HuH-7 (cell line): ENCODE results near the gene DGKI.
"Not testable (repeated sequence)": the region's sequence is repeated elsewhere in the genome, so short reads cannot be mapped to it uniquely, and the experiment has no call there.

ENCODE experiments used
- DNase-seq: peaks from one replicate; pipeline ENCODE4 v3.0.0; 2011; ENCODE audit warnings: low spot score

DGKI gene

DNA sequence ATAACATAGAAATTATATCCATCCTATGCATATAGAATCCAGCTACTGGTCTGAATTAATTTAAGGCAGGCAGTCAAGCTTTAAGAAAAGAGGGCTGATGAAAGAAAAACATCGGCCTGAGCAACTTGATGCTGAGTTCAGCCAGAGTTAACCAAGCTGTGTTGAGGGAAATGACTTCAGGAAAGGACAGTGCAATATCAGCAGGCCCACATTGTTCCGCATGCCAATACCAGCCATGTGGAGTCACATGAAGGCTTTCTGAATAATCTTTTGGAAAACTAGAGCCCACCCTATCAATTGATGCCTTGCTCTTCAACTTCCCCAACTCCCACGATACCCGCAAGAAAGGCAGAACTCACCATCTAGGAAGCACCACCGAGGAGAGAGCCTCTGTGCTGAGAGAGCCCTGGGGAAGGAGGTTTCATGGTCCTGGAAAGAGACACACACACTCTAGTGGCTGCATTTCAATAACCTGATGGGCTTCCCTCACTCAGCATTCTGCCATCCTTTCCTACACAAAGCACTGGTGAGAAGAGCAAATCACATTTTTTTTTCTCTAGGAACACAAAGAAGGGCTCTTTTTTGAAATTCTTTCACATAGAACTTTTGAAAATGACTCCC, 377.5 kb downstream of the DGKI start:
- DNase-seq: no peak

- no peak for DNase-seq
Observed at GRCh38 chr7:137462847-137463246, 383.9 kb downstream of the DGKI start.

DNA sequence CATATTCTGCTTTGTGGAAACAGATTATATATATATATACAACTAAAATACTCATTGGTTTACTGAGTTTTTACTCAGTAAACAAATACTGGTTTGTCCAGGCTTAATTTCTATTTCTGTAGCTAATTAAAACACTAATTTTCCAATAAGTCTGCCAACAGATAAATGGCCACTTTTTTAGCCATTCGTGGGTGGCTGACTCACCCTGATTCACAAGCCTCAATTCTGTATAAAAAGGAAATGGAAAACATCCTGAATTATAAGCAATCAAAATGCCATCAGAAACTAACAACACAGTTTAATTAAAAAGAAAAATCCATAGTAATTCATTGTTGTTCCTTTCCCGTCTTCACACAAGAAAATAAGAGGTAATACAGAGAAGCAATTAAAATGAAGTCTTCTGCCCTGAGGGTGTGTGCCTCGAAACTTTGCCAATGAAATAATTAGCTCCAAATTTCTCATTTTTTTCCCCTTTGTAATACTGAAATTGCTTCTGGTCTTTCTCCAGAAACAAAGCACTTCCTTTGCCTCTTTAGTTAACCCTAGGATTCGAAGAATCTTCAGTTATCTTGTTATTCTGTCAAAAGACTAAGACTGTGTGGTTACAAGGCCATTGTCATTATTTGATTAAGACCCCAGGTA, 384.6 kb downstream of the DGKI start:
- DNase-seq: no peak

- DNase-seq: no peak
Observed at GRCh38 chr7:137458399-137458798, 388.4 kb downstream of the DGKI start.

DNA sequence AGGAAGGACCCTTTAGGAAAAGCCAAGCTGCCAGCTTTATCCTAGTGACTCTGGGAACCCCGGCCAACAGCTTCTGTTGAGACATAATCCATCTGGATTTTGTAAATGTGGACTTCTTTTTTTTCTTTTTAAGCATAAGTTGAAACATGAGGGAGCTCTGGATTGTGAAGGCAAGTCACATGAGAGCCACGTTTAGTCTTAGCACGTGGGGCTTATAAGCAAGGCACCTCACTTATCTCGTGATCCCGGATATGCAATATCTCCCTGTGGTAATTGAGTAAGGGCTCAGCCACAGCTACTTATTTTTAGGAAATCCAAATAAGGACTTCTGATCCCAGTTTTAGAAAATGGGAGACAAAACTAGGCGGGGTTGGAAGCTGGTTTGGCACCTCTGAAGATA, 392.0 kb downstream of the DGKI start:
- no peak for DNase-seq

- DNase-seq: peak; percentile 19
Observed at GRCh38 chr7:137454246-137454724, 392.5 kb downstream of the DGKI start.

DNA sequence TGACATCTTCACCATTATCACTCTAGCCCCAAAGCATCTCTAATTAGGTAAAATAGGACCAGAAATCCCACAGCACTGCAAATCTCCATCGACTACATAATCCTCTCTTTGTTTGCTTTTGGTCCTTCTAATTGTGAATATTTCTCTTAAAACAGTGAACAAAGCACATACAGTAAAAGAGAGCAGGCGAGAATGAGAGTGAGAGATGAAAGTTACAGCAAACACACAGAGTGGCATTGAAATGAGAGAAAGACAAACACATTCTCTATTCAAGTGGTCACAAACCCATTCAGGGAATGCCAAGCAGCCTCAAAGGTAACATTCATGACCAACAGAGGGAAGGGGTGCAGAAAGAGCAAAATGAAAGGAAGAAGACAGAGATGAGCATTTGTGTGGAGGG, 393.4 kb downstream of the DGKI start:
- DNase-seq: no peak

GRCh38 chr7:137449016-137449415, 397.8 kb downstream of the DGKI start:
- DNase-seq: no peak

- DNase-seq: not testable (repeated sequence)
Observed at GRCh38 chr7:137448572-137448971, 398.2 kb downstream of the DGKI start.

DNA sequence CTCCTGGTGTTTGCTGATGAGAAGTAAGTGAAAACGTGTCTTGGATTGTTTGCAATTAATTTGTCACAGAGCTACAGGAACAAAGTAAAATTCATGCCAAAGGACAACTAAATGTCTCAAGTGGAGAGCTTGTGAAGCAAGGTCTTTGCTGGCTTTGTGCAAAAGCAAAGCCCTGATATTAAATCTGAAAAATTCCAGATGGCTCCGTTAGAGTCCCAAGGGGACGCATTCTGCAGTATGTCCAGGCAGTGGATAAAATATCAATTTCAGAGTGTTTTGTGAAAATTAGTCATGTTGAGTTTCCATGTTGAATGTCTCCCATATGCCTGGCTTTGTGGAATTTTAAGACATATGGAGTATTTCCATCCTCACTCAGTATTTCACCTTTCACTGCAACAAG, 400.7 kb downstream of the DGKI start:
- DNase-seq: no peak

DNA sequence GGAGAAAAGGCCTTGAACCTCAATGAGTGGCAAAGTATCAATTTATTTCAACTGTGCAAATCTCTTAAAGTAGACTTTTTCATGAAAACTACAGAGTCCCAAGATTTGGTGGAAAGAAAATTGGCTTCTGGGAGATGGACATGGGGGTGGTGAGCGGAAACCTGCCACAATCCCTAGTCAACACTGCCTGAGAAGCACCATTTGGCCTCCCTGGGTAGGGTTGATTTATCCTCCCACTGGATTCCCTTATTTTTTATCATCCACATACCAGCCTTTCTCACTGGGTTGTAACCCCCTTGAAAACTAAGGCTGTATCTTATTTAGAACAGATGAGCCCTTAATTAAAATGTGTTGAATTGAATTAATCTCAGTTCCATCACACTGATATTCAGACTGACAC, 401.5 kb downstream of the DGKI start:
- no peak for DNase-seq

DNA sequence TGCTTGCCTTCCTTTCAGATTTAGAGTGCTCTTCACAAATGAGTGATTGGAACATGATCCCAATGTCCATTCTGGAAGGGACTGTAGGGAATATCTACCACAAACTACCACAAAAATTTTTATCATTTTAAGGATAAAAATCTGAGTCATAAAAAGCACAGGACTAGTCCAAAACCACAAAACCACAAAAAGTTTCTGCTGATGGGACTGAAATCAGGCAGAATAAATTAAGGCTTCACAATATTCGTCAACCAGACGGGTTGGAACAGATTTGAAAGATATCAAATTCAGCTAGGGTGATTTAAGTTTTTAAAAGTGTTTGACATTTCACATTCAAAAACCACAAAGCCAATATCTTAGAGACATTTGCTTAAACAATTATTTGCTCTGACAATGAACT, 403.2 kb downstream of the DGKI start:
- DNase-seq: no peak

DNA sequence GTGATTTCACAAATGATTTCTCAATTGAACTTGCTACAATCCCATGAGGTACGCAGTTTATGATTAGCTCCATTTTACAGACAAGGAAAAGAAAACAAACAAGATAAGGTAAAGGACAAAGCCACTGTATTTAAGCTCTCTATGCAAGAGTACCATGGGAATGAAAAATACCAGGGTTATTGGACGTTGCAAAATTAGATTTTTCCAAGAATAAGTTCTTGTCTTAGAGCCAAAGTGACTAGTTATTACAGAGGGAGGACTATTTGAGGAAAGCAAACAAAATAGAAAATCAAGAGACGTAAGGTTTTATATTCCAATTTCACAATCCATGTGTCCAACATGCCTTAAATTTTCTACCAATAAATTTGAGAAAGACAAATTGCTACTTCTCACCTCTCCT, 405.3 kb downstream of the DGKI start:
- DNase-seq: no peak

DNA sequence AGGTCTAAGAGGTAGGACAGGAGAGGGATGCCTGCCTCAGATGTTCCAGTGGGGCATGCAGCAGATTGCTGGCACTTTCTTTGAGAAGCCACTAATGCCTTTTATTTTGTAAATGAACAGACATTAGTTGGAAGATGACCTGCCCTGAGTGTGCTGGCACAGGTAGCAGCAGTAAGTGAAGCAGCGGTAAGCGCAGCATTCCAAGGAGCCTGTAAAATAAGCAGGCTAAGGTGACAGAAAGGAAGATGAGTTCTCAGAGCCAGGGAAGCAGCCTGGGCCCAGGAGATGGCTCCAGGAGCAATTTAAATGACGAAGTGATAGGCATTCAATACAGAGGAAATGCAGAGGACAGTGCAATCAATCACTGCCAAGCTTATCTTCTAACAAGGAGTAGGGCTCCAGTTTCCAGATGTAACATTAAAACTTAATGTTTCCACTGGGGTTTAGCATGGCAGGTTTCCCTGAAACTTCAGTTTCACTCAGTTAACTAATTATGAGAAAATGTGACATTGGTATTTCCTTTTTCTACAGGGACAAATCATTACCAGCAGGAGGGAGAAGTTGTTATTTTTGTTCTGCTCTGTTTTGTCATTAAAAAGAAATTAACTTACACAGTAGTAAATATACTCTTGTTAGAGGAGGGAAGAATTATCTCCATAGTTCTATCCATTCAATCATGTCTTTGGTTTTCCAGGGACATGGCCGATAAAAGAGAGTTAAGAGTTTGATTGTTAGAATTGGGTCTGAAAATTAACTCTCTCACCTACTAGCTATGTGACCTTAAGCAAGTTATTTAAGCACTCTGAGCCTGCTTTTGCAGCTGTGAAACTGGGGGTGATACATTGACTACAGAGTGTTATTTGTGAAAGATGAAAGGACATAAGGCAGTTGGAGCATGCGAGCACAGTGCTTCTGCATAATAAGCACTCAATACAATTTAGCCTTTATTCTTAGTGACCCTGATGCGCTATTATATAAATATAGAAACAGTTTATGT, 406.6 kb downstream of the DGKI start:
- no peak for DNase-seq

GRCh38 chr7:137434946-137435345, 411.8 kb downstream of the DGKI start:
- DNase-seq: no peak

DNA sequence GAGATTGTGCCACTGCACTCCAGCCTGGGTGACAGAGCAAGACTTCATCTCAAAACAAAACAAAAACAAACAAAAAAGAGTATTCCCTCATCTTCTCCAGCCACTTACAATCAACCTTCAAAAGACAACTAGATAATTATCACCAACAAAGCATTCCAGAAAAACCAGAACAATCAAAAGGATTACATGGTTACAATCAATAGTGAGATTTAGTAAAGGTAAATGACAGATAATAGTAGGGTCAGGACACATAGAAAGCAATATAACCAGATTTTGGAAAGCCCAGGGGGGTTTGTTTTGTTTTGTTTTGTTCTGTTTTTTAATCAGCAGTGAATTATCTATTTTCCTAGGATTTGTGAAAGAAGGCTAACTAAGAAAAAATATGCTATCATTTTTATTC, 412.2 kb downstream of the DGKI start:
- no peak for DNase-seq

GRCh38 chr7:137423321-137423720, 423.5 kb downstream of the DGKI start:
- DNase-seq: no peak

DNA sequence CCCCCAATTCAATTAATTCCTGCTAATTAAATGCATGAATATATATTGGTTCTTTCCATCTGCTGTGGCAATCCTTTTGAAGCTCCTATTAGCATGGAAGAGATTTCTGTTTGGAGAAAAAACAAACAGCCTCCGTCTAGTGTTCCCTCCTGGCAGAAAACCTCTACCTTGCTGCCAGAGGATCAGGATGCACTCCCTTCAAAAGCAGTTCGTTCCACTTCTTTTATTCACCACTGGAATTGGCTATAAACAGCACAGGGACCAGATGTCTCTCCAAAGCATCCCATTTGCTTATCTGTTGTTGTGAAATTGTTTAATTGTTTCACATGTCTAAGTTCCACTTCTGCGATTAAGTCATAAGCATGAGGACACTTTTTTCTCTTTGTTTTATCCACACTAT, 425.4 kb downstream of the DGKI start:
- no peak for DNase-seq

- DNase-seq: no peak
Observed at GRCh38 chr7:137418841-137419240, 427.9 kb downstream of the DGKI start.

DNA sequence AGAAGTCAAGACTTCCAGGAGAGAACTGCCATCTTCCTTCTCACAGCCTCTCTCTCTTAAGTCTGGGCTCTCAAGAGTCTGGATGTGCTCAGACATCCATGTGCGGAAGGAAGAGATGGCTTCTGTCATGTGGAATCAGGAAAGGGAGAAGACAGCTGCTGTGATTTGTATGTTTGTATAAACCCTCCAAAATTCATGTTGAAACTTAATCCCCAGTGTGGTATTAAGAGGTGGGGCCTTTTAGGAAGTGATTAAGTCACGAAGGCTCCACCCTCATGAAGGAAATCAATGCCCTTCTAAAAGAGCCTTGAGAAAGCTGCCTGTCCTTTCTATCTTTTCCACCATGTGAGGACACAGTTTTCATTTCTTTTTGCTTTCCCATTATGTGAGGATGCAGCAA, 429.3 kb downstream of the DGKI start:
- DNase-seq: no peak

GRCh38 chr7:137413901-137414300, 432.9 kb downstream of the DGKI start:
- no peak for DNase-seq

GRCh38 chr7:137411446-137411845, 435.3 kb downstream of the DGKI start:
- DNase-seq: no peak

DNA sequence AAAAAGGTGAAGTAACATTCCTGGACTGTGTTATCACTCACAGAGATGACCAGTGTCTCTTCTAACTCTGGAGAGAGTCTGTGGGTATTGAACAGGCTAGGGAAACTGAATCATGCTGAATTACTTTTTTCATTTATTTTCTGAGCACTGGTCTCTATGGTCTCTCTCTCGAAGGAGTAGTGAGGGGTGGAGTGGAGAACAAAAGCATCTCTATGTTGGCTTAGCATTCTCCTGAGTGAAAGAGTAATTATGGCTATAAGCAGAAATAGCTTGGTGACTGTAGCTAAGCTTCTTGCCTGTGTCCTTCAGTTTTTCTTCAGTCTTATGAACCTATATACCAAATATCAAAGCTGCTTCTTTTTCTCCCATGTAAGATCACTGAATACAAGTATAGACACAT, 438.6 kb downstream of the DGKI start:
- DNase-seq: no peak
